GM12865 (cell line): ENCODE measurements around the gene TCERG1L.
"Not testable (repeated sequence)": the region's sequence is repeated elsewhere in the genome, so short reads cannot be mapped to it uniquely, and the experiment has no call there.

Experiments used
- DNase-seq: peaks from one replicate; pipeline ENCODE4 v3.0.0; 2010; ENCODE audit warnings: low read depth
- H3K4me3 ChIP-seq: 2 replicates; pipeline ENCODE4 v1.5.1; 2011; ENCODE audit warnings: mild to moderate bottlenecking, low read depth, low read length, control low read depth
- TF ChIP-seq, protein P1 (sequence below): IDR thresholded peaks from 2 replicates; pipeline ENCODE4 v1.5.1; 2011; ENCODE audit warnings: low read length, control low read depth, low read depth, inconsistent platforms; ENCODE audit not compliant: insufficient read depth; ENCODE audit errors: missing control alignments

The TCERG1L gene

DNA sequence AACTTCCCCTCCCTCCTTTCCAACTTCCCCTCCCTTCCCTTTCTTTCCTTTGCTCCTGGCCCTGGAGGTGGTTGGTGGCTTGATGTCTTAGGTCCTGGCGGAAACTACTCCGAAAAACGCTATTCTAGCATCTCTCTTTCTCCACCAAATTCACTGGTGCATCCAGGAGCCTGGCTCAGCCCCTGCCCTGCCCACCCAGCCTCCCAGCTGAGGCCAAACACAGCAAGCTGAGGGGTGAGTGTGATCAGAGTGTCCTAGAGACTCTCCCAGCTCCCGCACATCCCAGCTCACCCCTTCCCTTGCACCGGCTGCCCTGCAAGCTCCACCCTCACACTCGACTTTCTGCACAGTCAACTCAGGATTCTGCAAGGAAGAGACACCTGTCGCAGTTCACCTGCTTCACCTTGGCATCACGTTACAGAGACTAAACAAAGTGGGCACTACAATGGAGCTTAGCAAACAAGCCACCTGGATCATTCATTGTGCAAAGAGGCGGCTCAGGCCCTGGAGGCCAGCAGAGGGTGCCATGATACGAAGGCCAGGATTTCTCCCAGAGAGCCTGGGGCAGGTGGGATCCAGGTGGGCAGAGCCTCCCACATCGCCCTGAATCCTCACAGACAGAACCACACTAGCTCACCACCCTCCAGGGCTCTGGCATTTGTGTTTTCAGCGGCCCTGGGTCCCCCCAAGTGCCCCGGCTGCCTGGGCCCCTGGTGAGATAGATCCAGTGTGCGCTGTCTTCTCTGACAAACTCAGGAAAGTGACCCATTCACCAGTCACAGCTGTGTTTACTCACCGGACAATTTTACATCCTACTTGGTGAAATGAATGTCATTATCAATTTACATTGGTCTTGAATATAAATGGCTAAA, 169.6 kb downstream of the TCERG1L start:
- DNase-seq: no peak
- no peak overlapping the region for H3K4me3 ChIP-seq
- TF ChIP-seq, protein P1, sequence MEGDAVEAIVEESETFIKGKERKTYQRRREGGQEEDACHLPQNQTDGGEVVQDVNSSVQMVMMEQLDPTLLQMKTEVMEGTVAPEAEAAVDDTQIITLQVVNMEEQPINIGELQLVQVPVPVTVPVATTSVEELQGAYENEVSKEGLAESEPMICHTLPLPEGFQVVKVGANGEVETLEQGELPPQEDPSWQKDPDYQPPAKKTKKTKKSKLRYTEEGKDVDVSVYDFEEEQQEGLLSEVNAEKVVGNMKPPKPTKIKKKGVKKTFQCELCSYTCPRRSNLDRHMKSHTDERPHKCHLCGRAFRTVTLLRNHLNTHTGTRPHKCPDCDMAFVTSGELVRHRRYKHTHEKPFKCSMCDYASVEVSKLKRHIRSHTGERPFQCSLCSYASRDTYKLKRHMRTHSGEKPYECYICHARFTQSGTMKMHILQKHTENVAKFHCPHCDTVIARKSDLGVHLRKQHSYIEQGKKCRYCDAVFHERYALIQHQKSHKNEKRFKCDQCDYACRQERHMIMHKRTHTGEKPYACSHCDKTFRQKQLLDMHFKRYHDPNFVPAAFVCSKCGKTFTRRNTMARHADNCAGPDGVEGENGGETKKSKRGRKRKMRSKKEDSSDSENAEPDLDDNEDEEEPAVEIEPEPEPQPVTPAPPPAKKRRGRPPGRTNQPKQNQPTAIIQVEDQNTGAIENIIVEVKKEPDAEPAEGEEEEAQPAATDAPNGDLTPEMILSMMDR: no peak

DNA sequence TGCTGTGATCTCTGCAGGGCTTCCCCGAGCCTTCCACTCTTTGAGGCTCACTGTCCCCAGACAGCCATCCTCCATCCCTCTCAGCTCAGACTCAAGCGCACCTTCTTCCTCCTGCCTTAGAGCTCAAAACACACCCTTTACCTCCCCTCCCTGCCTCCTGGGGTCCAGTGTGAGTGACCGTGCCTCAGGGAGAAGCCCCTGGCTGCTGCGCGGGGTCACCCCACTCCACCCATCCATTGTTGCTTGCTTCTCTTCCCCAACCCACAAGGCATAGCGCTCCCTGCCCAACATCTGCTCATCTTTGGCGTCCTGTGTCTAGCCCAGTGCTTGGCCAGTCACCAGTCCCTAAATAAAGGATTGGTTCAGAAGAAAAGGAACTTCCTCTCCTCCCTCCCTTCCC, 170.3 kb downstream of the TCERG1L start:
- no peak overlapping the region for H3K4me3 ChIP-seq
- DNase-seq: no peak
- TF ChIP-seq, protein P1: no peak

DNA sequence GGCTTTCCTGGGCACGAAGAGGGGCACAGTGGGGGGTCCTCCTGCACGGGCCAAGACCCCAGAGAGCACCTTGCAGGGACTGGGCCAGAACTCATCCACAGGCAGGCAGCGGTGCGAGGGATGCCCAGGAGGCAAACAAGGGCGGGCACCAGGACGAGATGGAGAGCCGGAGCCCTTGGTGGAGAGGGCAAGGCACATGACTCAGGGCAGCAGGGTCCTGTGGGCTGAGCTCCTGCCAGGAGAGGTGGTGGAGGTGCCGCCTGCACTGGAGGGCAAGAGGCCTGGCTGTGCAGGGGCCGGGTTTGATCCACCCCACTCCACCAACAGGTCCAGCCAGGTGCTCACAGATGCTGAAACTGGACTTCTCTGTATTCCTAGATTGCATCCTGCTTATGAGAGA, 170.9 kb downstream of the TCERG1L start:
- DNase-seq: no peak
- TF ChIP-seq, protein P1: no peak
- H3K4me3 ChIP-seq: no peak overlapping the region

DNA sequence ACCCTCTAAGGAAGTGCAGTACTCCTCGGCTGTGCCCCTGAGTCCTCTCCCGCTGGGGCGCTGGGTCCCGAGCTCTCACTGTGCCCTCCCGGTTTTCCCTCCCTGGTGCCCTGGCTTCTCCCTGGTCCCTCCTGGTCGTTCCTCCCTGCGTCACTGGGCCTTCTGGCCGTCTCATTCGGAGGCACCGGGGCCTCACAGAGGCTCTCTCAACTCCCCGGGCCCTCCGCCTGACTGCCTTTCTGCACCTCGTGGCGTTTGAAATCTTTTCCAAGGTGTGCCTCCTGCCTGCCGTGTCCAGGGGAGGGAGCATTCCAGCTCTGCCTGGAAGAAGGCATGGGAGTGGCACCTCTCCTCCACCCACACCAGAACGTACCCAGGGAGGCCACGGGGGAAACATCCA, 174.3 kb downstream of the TCERG1L start:
- TF ChIP-seq, protein P1: no peak
- no peak for DNase-seq
- no peak overlapping the region for H3K4me3 ChIP-seq

DNA sequence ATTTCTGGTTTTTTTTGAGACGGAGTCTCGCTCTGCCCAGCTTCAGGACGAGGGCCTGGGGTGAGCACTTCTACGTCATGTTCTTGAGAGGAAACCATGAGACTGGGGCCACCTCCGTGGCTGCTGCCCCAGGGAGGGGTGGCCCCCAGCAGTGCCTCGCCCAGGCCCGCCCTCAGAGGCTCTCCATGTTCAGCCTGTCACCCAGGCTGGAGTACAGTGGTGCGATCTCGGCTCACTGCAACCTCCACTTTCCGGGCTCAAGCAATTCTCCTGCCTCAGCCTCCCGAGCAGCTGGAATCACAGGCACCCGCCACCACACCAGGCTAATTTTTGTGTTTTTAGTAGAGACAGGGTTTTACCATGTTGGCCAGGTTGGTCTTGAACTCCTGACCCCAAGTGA, 175.2 kb downstream of the TCERG1L start:
- not testable (repeated sequence) for H3K4me3 ChIP-seq, DNase-seq

DNA sequence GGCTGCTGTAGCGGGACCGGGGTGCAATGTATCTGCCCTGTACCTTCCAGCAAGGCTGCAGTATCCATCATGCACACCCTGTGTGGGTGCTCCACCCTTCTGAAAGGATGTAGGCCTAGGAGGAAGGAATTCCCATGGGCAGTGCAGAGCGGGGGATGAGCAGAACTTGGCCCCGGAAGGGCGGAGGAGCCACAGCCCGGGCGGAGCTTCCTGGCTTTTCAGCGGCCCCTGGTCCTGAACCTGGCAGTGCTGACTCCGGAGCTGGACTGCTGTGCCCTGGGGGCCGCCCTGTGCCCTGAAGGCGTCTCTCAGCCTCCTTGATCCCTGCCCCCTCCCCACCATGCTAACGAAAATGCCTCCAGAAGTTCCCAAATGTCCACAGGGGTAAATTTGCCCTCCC, 175.8 kb downstream of the TCERG1L start:
- no peak overlapping the region for H3K4me3 ChIP-seq
- TF ChIP-seq, protein P1: no peak
- no peak for DNase-seq

DNA sequence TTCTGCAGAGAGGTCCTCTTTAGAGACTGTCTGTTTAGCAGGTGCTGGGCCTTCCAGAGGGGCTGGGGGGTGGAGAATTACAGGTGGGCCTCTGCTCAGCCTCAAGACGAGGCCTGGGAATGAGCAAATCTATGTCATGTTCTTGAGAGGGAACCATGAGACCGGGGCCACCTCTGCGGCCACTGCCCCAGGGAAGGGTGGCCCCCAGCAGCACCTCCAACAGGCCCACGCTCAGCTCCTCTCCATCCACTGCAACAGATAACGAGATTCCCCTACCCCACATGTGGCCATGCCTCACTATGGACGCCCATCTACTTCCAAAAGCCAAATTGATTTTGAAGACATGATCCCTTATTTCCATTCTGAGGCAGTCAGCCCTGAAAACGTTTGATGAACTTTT, 176.9 kb downstream of the TCERG1L start:
- no peak overlapping the region for H3K4me3 ChIP-seq
- TF ChIP-seq, protein P1: no peak
- no peak for DNase-seq
